ENCODE measurements around the gene YIF1A.

The YIF1A gene

GRCh38 chr11:66286699-66287098 is 2.2 kb downstream of the YIF1A start:
- TF ChIP-seq CTCF (IDR thresholded peaks at IDR 0.05; ENCODE audit: insufficient read depth, low read depth, low read length, missing control alignments): no peak
- H3K4me3 ChIP-seq (ENCODE audit: low read depth, low read length): no peak overlapping the region
- no peak for DNase-seq (ENCODE audit: low read depth)

- no peak overlapping the region for H3K4me3 ChIP-seq (ENCODE audit: low read depth, low read length)
- no peak for DNase-seq (ENCODE audit: low read depth)
These were observed 3.5 kb downstream of the YIF1A start for GRCh38 chr11:66285250-66285947.

GRCh38 chr11:66284526-66285078 is 4.3 kb downstream of the YIF1A start:
- TF ChIP-seq CTCF (IDR thresholded peaks at IDR 0.05; ENCODE audit: insufficient read depth, low read depth, low read length, missing control alignments): no peak
- no peak overlapping the region for H3K4me3 ChIP-seq (ENCODE audit: low read depth, low read length)
- no peak for DNase-seq (ENCODE audit: low read depth)

More at GRCh38 chr11:66285250-66285947, 3.5 kb downstream of the YIF1A start:
- no peak for TF ChIP-seq CTCF (IDR thresholded peaks at IDR 0.05; ENCODE audit: insufficient read depth, low read depth, low read length, missing control alignments)

GRCh38 chr11:66283461-66284105 is 5.4 kb downstream of the YIF1A start:
- no peak for TF ChIP-seq CTCF (IDR thresholded peaks at IDR 0.05; ENCODE audit: insufficient read depth, low read depth, low read length, missing control alignments)
- no peak for DNase-seq (ENCODE audit: low read depth)

GRCh38 chr11:66282468-66283455 is 6.2 kb downstream of the YIF1A start:
- TF ChIP-seq CTCF (IDR thresholded peaks at IDR 0.05; ENCODE audit: insufficient read depth, low read depth, low read length, missing control alignments): peak; percentile 97
- H3K4me3 ChIP-seq (ENCODE audit: low read depth, low read length): no peak overlapping the region
- peak; percentile 99 for DNase-seq (ENCODE audit: low read depth)

More at GRCh38 chr11:66283461-66284105, 5.4 kb downstream of the YIF1A start:
- H3K4me3 ChIP-seq (ENCODE audit: low read depth, low read length): no peak overlapping the region

GRCh38 chr11:66281776-66282467 is 7.0 kb downstream of the YIF1A start:
- no peak overlapping the region for H3K4me3 ChIP-seq (ENCODE audit: low read depth, low read length)

More at GRCh38 chr11:66281776-66282467, 7.0 kb downstream of the YIF1A start:
- no peak for TF ChIP-seq CTCF (IDR thresholded peaks at IDR 0.05; ENCODE audit: insufficient read depth, low read depth, low read length, missing control alignments)
- no peak for DNase-seq (ENCODE audit: low read depth)
